Measurements from ENCODE around the gene OPTN.

Gene OPTN

DNA sequence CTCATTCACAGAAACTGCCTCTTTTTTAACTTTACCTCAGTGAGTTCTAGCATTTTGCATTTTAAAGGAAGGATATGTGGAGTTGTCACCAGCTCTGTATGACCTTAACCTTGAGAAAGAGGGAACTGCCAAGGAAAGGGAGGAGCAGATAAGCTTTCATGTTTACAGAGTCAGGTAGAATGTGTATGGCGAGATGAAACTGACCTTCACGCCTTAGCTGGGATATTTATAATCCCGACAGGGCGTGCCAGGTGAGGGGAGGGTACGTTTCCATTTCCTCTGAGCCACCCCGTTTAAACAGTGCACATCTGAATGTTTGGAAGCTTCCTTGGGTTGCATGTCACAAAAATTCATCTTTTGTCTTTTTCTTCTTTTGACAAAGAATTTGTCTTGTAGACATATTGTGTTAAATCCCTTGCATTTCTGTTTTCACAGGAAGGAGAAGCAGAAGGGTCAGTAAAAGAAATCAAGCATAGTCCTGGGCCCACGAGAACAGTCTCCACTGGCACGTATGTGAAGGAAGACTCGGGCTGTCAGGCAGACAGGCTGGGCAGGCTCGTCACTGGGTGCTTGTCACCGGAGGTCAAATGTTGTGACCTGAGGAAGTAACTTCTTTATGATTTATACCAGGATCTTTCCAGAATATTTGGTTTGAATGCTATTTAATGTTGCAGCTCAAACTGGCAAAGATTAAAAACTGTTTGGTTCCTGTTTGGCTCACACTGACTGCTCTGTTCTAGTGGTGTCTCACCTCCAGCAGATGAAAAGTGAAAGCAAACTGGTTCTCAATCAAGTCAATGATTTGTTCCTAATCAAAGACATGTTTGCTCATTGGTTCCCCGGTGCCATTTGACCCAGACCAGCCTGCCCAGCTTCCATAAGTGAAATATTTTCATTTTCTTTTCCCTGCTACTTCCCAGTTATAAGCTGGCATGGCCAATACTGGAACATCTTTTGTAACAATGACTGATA, 16.2 kb downstream of the OPTN start:
- peak overlapping the region; percentile 39; the same call in 1 of the 2 replicates for H3K27ac ChIP-seq

DNA sequence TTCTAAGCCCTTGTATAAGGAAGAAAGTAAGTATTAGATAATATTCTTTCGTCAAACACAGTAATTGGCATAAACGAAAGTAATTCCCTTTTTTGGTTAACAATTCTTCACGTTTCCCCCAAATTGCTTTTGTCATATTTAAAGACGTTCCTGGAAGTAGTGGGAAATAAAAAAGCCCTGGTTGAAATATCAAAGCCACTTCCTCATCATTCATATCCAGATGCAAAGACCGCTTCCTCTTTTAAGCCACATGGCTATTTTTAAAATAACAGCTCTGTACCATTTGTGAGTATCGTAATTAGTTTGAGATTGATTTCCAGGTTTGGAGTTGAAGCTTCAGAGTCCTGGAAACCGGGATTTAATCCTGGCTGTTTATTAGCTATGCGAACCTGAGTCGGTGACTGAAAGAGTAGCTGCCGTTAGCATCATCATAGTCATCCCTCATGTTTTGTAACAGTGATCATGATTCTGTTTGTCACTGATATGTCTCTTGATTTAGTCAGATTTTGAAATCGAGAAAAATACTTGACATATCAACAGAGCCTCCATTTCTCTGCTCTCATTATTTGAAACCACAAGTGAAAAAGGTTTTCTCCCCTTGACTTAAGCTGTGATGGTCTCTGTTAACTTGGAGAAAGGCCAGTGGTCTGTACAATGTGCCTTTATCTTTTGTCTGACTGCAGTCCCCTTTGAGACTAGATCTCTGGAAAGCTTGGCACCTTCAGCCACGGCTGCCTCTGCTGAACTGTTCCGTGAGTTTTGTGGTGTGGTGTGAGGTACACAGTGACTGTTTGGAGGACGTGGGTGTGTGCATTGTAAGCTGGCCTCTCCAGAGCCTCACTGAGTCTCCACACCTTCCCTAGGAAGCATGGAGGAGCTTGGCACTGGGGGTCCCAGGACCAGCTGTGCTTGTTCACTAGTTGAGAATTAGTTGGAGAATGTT, 18.1 kb downstream of the OPTN start:
- TF ChIP-seq, protein P1, sequence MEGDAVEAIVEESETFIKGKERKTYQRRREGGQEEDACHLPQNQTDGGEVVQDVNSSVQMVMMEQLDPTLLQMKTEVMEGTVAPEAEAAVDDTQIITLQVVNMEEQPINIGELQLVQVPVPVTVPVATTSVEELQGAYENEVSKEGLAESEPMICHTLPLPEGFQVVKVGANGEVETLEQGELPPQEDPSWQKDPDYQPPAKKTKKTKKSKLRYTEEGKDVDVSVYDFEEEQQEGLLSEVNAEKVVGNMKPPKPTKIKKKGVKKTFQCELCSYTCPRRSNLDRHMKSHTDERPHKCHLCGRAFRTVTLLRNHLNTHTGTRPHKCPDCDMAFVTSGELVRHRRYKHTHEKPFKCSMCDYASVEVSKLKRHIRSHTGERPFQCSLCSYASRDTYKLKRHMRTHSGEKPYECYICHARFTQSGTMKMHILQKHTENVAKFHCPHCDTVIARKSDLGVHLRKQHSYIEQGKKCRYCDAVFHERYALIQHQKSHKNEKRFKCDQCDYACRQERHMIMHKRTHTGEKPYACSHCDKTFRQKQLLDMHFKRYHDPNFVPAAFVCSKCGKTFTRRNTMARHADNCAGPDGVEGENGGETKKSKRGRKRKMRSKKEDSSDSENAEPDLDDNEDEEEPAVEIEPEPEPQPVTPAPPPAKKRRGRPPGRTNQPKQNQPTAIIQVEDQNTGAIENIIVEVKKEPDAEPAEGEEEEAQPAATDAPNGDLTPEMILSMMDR (conservative IDR thresholded peaks at IDR 0.05), result no peak
- H3K27ac ChIP-seq, result no peak overlapping the region

More for the DNA sequence above, 16.2 kb downstream of the OPTN start:
- TF ChIP-seq, protein P1 (conservative IDR thresholded peaks at IDR 0.05), result no peak

DNA sequence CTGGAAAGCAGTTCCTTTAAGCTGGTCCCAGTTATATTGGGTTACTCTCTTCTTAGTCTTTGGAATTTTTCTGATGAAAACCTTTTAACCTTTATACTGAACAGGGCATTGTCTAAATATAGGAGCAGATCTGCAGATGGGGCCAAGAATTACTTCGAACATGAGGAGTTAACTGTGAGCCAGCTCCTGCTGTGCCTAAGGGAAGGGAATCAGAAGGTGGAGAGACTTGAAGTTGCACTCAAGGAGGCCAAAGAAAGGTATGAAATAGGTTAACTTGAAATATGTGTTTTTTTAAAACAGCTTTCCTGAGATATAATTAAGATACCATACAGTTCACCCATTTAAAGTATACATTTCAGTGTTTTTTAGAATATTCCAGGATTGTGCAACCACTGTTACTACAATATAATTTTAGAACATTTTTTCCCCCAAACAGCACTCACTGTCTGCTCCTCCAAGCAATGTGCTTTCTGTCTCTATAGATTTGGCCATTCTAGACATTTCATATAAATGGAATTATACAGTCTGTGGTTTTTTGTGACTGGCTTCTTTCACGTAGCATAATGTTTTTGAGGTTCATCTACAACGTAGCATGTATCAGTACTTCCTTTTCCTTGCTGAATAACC, 18.9 kb downstream of the OPTN start:
- TF ChIP-seq, protein P1 (conservative IDR thresholded peaks at IDR 0.05), result no peak
- no peak overlapping the region for H3K27ac ChIP-seq

DNA sequence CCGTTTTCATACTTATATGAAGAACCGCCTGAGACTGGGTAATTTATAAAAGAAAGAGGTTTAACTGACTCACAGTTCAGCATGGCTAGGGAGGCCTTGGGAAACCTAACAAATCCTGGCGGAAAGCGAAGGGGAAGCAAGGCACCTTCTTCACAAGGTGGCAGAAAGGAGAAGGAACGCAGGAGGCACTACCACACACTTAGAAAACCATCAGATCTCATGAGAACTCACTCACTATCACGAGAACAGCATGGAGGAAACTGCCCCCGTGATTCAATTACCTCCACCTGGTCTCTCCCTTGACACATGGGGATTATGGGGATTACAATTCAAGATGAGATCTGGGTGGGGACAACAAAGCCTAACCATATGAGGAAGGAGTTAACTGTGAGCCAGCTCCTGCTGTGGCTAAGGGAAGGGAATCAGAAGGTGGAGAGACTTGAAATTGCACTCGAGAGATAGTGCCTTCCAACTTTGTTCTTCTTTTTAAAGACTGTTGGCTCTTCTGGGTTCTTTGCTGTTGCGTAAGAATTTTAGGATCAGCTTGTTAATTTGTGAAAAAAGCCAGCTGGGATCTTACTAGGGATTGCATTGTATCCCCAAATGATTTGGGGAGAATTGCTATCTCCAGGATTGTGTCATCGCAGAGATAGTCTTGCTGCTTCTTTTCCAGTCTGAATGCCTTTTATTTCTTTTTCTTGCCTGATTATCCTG, 21.0 kb downstream of the OPTN start:
- TF ChIP-seq, protein P1 (conservative IDR thresholded peaks at IDR 0.05), result no peak
- H3K27ac ChIP-seq, result no peak overlapping the region

DNA sequence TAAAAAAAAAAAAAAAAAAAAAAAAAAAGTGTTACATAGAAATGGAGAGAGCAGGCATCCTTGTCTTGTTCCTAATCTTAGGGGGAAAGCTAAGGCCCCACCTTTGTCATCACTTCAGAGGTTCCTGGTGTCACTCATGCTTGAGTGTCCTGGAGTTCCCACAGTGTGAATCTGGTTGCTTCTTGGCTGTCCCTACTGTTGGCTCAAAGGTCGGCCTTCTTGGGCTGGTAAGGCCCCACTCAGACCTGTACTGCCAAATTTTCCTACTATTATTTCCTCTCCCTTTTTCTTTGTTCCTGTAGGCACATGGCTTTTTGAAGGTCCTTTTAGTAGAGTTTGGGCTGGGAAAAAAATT, 21.5 kb downstream of the OPTN start:
- no peak overlapping the region for H3K27ac ChIP-seq
- TF ChIP-seq, protein P1 (conservative IDR thresholded peaks at IDR 0.05), result no peak

DNA sequence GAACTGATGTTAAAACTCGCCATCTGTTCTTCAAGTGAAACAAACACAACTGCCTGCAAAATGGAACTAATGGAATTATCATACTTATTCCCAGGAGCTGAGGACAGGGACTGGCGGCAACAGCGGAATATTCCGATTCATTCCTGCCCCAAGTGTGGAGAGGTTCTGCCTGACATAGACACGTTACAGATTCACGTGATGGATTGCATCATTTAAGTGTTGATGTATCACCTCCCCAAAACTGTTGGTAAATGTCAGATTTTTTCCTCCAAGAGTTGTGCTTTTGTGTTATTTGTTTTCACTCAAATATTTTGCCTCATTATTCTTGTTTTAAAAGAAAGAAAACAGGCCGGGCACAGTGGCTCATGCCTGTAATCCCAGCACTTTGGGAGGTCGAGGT, 36.7 kb downstream of the OPTN start:
- TF ChIP-seq, protein P1 (conservative IDR thresholded peaks at IDR 0.05), result no peak
- no peak overlapping the region for H3K27ac ChIP-seq
